Pancreas (tissue), 10 donors: ENCODE results near the gene NDUFB7. TPM values are rescaled to one million over a fixed set of nuclear protein-coding genes. Genes with fewer than 3 reads are reported as not detected.

Experiments used
- ATAC-seq, 4 donors: fragments of 200-7000 bp; cut with Tn5 transposase; one replicate each; pipeline versions ENCODE4 v1.8.0 to v1.9.1; 2020; ENCODE audit warnings: mild to moderate bottlenecking in 4 of 4, moderate library complexity in 4 of 4
- DNase-seq, 6 donors: peaks; one replicate each; pipeline ENCODE4 v3.0.0-alpha.2; 2020
- FAIRE-seq: peaks from 2 replicates; lab custom pipeline; 2012; peaks lifted over from hg19 to GRCh38; lab: Jason Lieb, UNC
- H3K27ac ChIP-seq, 4 donors: fragments of 200-600 bp; sonication (generic); 1 replicate in 3 of 4; 2 replicates in 1 of 4; pipeline versions ENCODE4 v1.5.0 to v1.8.0; 2020
- H3K27me3 ChIP-seq, 4 donors: fragments of 200-600 bp; one replicate each; pipeline ENCODE4 v1.8.0; 2021
- H3K36me3 ChIP-seq, 3 donors: fragments of 200-600 bp; sonication (generic) in 1 of 3; one replicate each; pipeline versions ENCODE4 v1.5.0 to v1.8.0; 2020 to 2021
- H3K4me1 ChIP-seq, 3 donors: fragments of 200-600 bp; one replicate each; pipeline ENCODE4 v1.8.0; 2021
- H3K4me3 ChIP-seq, 4 donors: fragments of 200-600 bp; sonication (generic) in 2 of 4; one replicate each; pipeline versions ENCODE4 v1.5.0 to v1.8.0; 2020 to 2021
- H3K9me3 ChIP-seq, 4 donors: fragments of 200-600 bp; one replicate each; pipeline ENCODE4 v1.8.0; 2021
- CTCF ChIP-seq, 4 donors: fragments of 200-600 bp; sonication (generic) in 3 of 4; IDR thresholded peaks; one replicate each; pipeline versions ENCODE4 v1.5.0 to v1.8.0; 2021; ENCODE audit warnings: antibody characterized with exemption in 4 of 4
- WGBS, 2 donors: extraction: QIAGEN DNeasy Blood & Tissue Kit; methylation state at CpG; one replicate each; pipeline ENCODE4 v1.1.7; 2013; 5-methylcytosine and 5-hydroxymethylcytosine counted together
- intact Hi-C, 3 donors: fragments of 100-400 bp; cut with DNase I; formaldehyde crosslinking; loops; one replicate each; pipeline versions ENCODE4 v1.11.1 to v1.14.2; 2022
- polyA plus RNA-seq, 2 donors: library from polyadenylated mRNA; stranded (reverse); fragments of 200-250 nt; gene quantifications; one replicate each; pipeline ENCODE4 v1.2.3, GENCODE V29; 2013
- total RNA-seq, 6 donors: library from RNA; stranded (reverse); fragmentation: NEBNext Ultra II Directional in 4 of 6; extraction: Animal tissue kit (Norgen Biotek cat#: 25700) in 4 of 6; gene quantifications; one replicate each; pipeline versions ENCODE4 v1.2.1 to v1.2.4, GENCODE V29; 2021 to 2023
- donor health status: healthy with polysubstance abuse.
- donor health status: DM: no; HTN: no; CAD: no; lungs with moderate emphysema.
- donor health status: DM: no; HTN: no; CAD: no.
- donor health status: control.
- donor health status: control.
- donor health status: Bipolar disorder and iron deficiency.
- donor health status: DM: yes; HTN: yes; CAD: no.
- donor health status: DM: no; HTN: no; CAD: no.
- donor health status: DM: no; HTN: no; CAD: no.
- donor health status: DM: yes; HTN: yes; CAD: no.

The NDUFB7 gene
- total and polyA plus RNA-seq, 8 donors = 62.5 to 270 (median 77.0) TPM

GRCh38 chr19:14559916-14560775 is 11.7 kb downstream of the NDUFB7 start:
- no peak for FAIRE-seq
- TF ChIP-seq CTCF (IDR thresholded peaks at IDR 0.05) = no peak
- no peaks in the 10 kb centered on the region for H3K27me3 ChIP-seq
- H3K4me1 ChIP-seq = peaks cover 0 to 7% (median 7%) of the 10 kb centered on the region in 3 donors
- no peak overlapping the region for H3K4me3 ChIP-seq
- ATAC-seq = no peak
- H3K36me3 ChIP-seq = no peaks in the 10 kb centered on the region
- H3K27ac ChIP-seq = no peak overlapping the region
- peak in 1 of 6 donors; percentile 61 for DNase-seq
- intact Hi-C loops = no loop called here
- H3K9me3 ChIP-seq = no peaks in the 10 kb centered on the region
- 76 to 80% methylated on average over 28 of the region's 28 CpGs for WGBS, 2 donors

GRCh38 chr19:14558370-14559066 is 13.3 kb downstream of the NDUFB7 start:
- no peak for TF ChIP-seq CTCF (IDR thresholded peaks at IDR 0.05)
- no peak overlapping the region for H3K27ac ChIP-seq
- DNase-seq (peak in 1 of 6 donors; percentile 63), ATAC-seq (no peak), FAIRE-seq (no peak)
- H3K36me3 ChIP-seq = no peaks in the 10 kb centered on the region
- no peaks in the 10 kb centered on the region for H3K9me3 ChIP-seq
- WGBS, 2 donors = 86 to 91% methylated on average over 23 of the region's 23 CpGs
- H3K4me3 ChIP-seq = no peak overlapping the region
- intact Hi-C loops = no loop called here
- H3K4me1 ChIP-seq = peaks cover 0 to 7% (median 7%) of the 10 kb centered on the region in 3 donors
- no peaks in the 10 kb centered on the region for H3K27me3 ChIP-seq

- intact Hi-C loops = no loop called here
- no peak for FAIRE-seq
- Histone ChIP-seq H3K27me3 (no peaks in the 10 kb centered on the region), H3K9me3 (no peaks in the 10 kb centered on the region), H3K36me3 (no peaks in the 10 kb centered on the region), H3K27ac (no peak overlapping the region), H3K4me1 (peaks cover 0 to 7% (median 4%) of the 10 kb centered on the region in 3 donors), H3K4me3 (peak overlapping the region in 1 of 4 donors; percentile 6)
- peak; percentile 57 to 91 (median 78) for DNase-seq
- peak; percentile 86 to 95 (median 90) for ATAC-seq
- WGBS, 2 donors = 10 to 11% methylated on average over 15 to 18 of the region's 18 CpGs
- peak; percentile 95 to 98 (median 96) for TF ChIP-seq CTCF (IDR thresholded peaks at IDR 0.05)
These were observed 15.1 kb downstream of the NDUFB7 start for GRCh38 chr19:14556662-14557188.

- DNase-seq = no peak
- FAIRE-seq = no peak
- WGBS, 2 donors = 82 to 85% methylated on average over 12 of the region's 12 CpGs
- intact Hi-C loops = no loop called here
- Histone ChIP-seq H3K4me1 (peaks cover 0 to 7% (median 3%) of the 10 kb centered on the region in 3 donors), H3K27ac (no peak overlapping the region), H3K9me3 (no peaks in the 10 kb centered on the region), H3K4me3 (no peak overlapping the region), H3K36me3 (no peaks in the 10 kb centered on the region), H3K27me3 (no peaks in the 10 kb centered on the region)
- no peak for TF ChIP-seq CTCF (IDR thresholded peaks at IDR 0.05)
- ATAC-seq = peak in 1 of 4 donors; percentile 27
These were observed 15.8 kb downstream of the NDUFB7 start for GRCh38 chr19:14555918-14556661.
